OCI-M2 (cell line): ENCODE results near the gene DPP10.
"Not testable (repeated sequence)": the region's sequence is repeated elsewhere in the genome, so short reads cannot be mapped to it uniquely, and the experiment has no call there.

ENCODE experiments used
- DNase-seq: peaks from one replicate; lab custom pipeline; 2025; ENCODE audit not compliant: unreplicated experiment; lab: John Stamatoyannopoulos, UW

The DPP10 gene

DNA sequence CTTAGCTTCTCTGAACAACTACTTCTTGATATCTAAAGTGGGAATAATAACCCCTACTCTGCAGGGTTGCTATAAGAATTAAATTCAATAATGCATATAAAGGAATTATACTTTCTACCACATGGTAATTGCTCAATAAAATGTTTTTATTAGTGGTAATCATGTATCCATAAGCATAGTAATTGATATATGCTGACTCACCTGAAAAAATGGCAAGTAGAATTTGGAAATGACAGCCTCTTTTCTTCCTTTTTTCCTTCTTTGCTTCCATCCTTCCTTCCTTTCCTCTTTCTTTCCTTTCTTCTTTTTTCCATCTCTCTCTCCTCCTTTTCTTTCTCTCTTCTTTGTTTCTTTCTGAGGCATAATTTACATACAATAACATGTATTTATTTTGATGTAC, 65.3 kb downstream of the DPP10 start:
- no peak for DNase-seq

DNA sequence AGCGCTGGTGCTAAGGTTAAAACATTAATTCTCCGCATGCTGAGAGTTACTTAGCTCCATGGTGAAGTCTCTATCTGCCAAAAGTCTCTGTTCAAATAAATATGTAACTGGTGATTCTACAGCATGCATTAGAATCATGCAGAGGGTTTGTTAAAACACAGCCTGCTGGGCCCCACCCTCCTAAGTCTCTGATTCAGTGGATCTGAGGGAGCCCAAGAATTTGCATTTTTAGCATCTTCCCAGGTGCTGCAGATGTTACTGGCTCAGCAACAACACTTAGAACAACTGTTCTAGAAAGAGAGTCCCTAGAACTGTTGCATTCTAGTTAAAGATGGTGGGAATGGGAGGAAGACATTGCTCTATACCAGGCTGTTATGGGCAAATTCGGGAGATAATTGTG, 73.4 kb downstream of the DPP10 start:
- DNase-seq: no peak

DNA sequence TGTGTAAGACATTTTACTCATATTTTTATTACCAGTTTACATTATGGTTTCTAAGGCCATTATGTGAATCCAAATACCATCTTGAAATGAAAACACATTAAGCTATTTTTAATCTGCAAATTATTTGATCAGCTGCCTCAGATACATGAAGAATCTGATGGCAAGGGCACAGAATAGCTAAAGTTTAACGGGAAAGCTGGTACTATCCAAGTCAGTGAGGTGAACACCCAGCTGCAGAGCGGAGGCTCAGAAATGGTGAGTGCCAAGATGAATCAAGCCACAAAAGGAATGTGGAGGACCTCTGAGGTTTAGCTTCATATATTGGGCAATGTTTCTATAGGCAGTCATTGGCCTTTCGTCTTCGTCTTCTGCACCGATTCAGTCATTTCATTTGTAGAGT, 75.1 kb downstream of the DPP10 start:
- no peak for DNase-seq

DNA sequence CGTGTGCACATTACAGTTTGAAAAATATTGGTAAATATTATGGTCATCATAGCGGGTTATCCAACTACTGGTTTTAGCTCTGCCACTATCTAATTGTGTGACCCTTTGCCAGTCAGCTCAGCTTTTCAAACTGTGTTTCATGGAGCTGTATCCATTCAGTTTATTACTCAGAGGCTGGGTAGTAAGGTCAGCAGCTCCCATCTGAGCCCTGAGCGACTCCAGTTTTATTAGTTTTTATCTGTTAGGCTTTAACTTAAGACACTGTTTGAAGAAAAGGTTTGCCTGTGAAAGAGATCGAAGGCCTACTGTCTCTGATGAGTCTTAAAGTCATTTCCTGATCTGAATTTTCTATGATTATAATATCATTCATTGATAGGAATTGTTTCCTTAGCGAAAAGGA, 76.3 kb downstream of the DPP10 start:
- DNase-seq: no peak

DNA sequence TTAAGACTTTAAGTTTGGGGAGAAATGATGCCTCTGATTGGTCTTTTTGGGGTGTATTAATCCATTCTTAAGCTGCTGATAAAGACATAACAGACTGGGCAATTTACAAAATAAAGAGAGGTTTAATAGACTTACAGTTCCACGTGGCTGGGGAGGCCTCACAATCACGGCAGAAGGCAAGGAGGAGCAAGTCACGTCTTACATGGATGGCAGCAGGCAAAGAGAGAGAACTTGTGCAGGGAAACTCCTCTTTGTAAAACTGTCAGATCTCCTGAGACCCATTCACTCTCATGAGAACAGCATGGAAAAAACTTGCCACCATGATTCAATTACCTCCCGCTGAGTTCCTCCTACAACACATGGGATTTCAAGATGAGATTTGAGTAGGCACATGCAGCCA, 80.2 kb downstream of the DPP10 start:
- not testable (repeated sequence) for DNase-seq

DNA sequence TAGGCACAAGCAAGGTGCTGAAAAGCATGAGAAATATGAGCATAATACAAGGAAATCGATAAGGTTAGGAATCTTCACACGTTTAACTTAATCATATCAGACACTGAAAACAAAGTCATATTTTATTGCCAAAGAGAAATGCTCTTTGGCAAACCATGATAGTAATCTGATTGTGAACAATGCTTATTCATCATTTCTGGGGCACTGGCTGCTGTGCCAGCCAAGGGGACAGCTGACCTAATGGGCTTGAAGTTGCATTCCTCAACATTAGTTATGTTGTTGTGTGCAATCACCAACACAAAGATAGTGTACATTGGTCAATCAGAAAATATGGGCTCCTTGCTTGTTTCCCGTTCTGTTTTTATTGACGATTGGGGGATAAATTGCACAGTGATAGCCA, 83.5 kb downstream of the DPP10 start:
- DNase-seq: no peak

DNA sequence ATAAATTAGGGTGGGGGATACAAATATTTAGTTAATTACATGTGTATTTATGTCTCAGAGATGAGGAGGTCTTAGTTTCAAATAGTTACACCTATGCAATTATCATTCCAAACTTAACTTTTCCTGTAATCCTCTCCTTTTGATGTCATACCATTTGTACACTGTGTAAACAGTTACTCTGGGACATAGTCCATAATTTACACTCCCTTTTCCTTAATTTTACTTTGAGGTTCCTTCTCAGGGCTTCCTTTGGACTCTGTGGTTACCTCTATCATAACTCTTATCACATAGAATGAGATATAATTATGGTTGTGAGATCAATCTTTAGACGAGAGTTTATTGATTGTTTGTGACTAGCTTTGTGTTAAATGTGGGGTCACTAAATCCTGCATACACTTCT, 84.4 kb downstream of the DPP10 start:
- DNase-seq: no peak

DNA sequence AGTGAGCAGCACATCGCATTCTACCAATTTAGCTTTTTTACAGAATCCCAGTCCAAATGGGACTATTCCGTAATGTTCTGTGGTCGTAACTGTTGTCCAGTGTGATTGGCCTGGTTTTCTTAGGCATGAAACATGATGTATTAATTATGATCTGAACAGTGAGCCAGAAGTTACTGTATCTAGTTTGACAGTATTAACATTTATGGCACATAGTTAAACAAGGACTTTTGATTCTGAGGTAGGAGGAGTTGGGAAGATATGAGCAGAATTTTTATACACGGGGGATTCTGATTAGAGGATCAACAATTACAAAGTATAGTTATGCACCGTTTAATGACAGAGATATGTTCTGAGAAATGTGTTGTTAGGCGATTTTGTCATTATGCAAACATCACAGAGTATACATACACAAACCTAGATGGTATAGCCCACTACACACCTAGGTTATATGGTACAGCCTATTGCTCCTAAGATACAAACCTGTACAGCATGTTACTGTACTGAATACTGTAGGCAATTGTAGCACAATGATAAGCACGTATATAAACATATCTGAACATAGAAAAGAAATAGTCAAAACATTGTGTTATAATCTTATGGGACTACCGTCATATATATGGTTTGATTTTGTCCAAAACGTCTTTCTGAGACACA, 85.0 kb downstream of the DPP10 start:
- DNase-seq: no peak

DNA sequence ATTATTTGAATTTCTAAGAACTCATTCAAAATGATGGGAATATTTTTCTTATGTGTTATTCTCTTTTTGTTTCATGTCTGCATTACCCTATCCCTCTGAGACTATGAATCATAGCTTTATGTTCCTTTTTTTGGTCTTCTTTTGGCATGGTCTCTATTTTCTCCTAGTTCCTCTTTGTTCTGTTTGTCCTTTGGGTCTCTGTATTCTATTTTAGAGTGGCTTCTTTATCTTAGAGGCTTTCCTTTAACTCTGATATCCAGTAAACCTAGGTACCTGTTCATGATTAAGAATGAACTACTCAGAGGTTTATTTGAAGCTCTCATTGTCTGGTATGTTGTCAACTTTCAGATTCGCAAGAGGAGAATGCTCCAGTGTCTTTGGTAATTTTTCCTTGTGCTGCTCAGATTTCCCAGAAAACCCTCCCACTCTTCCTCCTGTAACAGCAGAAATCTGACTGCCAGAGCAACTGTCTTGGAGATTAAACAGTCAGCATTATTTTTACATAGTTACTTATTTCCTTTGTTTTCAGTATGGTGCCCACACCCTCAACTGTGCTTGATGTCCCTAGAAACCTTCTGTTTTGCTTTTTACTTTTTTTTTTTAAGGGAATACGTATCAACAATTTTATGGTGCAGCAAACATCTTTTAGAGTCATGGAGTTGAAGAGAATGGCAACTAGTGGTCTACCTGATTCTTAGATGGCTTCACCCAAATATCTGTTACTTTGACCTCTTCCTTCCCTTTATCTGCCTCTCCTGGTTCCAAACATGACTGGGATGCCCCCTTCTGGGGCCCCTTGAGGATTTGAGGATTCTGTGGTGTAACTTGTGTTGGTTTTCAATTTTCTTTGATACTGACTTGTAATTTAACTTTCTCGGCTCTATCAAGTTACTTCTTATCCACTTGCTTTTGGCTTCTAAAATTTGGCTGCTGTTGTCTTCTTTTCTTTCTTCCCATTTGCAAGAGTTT, 92.0 kb downstream of the DPP10 start:
- DNase-seq: no peak

DNA sequence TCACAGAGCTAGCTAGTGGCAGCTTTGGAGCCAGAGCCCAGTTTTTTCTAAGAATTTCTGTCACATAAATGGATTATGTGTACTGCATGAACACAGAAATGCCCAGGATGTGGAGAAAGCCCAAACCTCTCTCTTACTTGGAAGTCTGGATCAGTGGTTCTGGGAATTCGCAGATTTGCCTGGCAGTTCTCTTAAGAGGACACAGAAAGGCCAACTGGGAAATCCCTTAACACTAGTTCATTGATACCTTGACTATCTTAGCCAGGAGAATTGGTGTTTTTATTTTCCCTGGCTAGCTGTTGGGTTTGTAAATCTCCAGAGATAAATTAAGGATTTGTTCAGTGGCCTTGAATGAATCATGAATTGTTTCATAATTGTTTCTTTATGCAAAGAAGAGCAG, 95.3 kb downstream of the DPP10 start:
- no peak for DNase-seq

DNA sequence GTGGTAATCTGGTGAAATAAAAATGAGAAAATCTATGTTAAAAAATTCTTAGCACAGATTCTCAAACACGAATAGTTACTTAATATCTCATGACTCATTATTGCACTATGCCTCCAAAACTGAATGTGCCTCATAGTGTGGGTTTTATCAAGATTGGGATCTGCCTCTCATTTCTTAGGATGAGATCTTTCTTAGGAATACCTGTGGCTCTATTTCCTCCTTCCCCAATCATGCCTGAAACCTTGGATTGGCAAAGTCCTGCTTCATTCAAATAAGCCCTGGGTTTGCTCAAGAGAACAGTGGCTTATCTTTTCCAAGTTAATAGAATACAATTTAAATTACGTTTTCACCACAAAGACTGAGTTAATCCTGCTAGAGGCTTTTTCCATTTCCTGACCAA, 100.3 kb downstream of the DPP10 start:
- DNase-seq: no peak

DNA sequence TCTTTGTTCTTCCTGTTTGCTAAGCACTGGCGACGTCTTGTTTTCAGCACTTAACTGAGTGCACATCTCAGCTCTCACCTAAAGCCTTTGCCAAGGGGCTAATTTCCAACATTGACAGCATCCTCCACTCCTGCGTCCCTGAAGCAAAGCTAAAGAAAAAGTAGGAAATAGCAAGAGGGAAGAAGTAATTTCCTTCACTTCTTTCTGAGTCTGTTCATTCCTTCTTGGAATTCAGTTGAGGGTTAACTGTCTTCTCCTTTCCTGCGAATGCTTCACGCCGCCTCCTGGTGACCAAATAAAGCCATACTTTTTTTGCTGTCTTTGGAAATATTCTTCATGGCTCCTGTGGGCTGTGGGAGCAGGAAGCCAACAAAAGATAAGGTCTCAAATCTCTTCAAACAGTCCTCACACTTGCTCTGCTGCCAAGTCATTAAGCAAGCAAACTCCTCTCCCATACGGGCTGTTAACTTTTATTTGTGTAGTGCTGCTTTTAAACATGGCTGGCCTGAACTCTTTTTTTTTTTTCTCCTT, 100.9 kb downstream of the DPP10 start:
- DNase-seq: no peak

DNA sequence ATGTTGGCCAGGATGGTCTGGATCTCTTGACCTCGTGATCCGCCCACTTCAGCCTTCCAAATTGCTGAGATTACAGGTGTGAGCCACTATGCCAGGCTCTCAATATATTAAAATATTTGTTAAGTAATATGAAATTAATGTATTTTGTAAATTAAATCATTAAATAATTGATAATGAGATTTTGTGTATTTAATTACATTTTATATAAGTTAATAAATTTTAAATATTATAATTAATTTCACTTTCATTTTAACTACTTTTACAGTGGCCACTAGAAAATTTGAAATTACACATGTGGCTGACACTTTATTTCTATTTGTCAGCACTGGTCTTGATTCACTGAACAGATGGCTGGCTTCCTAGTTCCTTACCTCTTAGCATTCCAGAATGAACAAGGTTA, 102.6 kb downstream of the DPP10 start:
- DNase-seq: no peak

DNA sequence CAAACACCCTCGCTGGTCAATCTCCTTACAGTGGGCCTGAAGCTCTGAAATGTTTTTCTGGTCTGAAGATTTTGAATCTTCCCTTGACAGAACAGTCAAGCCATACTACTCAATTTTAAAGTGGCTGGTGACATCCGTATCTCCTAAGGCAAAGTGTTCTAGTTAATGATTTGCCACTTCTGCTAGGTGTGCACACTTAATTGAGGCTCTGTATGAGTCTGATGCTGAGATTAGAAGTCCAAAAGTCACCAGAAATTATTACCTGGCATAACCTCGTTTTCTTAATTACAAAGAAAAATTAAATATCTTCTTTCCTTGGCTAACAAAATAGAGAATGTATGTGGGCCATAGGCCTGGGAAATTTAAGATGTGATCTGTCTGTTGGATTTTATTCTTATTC, 104.1 kb downstream of the DPP10 start:
- no peak for DNase-seq

DNA sequence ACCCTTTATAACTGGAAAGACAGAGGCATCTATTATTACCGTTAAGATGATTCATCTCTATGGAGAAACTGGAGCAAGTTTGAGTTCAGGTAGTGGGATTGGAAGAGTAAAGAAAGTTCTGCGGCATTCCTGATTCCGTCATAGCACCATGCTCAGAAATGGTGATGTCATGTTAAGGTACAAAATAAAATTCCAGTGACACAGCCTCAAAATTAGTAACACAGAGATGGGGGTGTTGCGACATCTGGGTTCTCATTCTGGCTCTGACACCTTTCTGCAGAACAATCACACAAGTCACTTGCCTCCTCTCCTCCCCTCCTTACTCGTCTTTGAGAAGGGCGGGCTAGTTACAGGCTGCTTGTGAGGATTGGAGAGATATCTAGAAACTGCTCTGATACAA, 105.7 kb downstream of the DPP10 start:
- no peak for DNase-seq

DNA sequence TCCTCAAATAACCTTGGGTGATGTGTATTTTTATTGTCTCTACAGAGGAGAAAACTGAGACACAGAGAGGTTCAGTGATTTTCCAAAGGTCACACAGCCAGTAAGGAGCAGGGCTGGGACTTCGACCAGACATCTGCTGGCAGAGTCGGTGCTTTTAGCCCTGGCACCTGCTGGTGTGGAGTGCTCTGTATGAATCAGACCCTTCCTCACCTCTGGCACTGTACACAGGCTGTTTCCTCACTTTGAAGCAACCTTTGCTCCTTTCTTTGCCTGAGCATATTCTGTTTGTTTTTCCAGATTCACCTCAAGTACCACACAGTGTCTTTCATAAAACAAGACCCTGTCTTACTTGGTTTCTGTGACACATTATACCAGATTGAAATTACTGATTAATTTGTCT, 107.9 kb downstream of the DPP10 start:
- no peak for DNase-seq

DNA sequence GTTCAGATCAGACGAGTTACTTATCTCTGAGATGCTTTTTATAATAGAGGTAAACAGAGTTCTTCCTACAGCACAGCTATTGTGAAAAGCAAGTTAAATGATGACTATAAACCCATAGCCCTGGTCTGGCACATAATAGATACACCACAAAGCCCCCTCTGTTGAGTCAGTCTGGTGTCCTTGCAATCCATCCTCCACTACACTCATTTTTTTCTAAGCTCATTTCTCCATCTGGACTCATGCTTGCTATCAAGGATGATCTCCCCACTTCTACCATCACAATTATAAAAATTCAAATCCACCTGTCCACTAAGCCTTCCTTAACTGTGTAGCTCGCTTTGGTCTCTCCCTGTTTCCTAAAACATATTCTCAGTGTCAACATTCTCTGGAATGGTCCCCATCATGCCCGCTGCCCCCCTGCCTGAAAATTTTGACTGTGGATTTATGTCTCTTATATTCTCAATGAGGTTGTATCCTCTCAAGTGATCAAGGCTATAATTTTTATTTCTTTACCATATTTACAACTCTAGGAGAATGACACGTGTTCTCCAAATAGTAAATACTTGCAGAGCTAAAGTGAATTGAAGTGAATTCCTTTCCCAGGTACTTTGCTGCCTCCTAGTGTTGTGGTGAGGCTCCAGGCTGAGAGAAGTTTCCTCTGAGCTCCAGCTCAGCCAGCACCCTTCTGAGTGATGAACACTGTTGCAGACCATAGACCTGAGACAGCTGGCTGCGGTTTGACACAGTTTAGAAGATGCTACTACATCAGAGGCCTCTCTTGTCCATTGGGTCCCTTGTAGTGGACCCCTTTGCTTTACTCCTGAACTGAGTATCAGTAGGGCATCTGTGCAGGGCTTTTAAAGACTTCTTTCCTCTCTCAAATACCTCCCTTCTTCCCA, 108.7 kb downstream of the DPP10 start:
- no peak for DNase-seq

DNA sequence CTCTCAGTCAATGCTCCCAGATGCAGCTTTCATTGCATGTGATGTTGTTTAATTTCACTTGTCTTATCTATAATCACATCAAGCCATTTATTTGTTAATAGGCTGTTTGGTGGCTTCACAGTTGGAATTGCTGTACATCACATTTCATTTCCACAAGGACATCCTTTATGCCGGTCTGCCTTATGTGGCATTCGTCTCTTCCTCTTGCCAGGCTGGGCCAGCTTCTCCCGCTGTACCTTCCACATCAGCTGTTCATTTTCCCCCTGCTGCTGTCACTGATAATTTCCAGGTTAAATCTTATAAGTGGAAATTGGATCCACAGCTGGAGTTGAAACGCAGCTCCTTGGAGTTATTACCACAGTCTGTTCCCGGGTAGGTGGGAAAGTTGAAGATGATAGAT, 110.6 kb downstream of the DPP10 start:
- DNase-seq: no peak

DNA sequence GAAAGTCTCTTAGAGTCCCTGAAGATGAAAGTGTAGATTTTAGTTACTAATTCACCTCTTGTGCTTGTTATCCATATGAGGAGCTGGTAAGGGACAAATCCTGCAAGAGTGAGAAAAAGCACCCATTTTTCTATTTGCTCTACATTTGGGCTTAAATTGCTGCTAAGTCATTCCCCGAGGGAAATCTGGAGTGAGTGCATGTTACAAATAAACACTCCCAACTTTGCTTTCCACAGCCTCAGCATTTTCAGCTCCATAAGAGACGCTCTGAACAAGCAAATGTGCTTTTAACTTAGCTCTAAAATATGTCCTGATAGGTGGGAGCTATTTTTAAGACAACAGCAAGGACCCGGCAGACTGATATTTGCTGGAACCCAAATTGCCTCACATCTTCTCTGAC, 126.7 kb downstream of the DPP10 start:
- DNase-seq: no peak

DNA sequence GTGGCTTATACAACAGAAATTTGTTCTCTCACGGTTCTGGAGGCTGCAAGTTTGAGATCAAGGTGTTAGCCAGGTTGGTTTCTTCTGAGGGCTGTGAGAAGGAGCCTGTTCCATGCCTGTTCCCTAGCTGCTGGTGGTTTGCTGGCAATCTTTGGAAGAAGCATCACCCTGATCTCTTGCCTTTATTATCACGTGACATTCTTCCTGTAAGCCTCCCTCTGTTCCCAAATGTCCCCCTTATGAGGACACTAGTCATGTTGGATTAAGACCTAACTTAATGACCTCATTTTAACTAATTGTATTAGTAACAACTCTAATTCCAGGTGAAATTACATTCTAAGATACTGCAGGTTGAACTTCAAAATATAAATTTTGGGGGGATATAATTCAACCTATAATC, 135.2 kb downstream of the DPP10 start:
- no peak for DNase-seq

DNA sequence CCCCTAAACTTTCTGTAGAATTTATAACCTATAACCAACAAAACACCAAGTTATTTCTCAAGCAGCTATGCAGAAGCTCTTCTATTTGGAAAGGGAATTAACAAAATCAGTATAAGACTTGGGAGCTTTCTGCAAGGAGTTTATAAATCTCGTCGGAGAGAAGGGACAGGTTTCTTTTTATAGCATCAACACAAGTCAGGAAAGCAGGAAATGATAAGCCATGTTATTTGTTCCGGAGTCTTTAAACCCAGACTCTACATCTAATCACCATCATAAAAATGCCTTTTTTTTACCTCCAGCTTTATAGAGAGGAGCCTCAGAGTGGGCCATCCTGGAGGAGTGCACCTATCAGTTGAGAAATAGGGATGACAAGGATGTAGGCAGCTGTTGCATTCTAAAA, 137.1 kb downstream of the DPP10 start:
- DNase-seq: no peak
